Gastrocnemius medialis (tissue), 4 donors: ENCODE measurements around the gene ELF5. TPM values are rescaled to one million over a fixed set of nuclear protein-coding genes. Genes with fewer than 3 reads are reported as not detected.

Experiments
- ATAC-seq, 2 donors: fragments of 150-250 bp; one replicate each; pipeline ENCODE4 v1.9.1; 2016
- DNase-seq, 2 donors: peaks; one replicate each; pipeline ENCODE4 v3.0.0-alpha.2; 2019
- H3K27ac ChIP-seq, 4 donors: fragments of 200-600 bp; sonication (generic); 1 replicate in 1 of 4; 2 replicates in 3 of 4; pipeline ENCODE4 v1.5.1; 2016 to 2018; ENCODE audit warnings: mild to moderate bottlenecking in 2 of 4, moderate library complexity in 1 of 4
- H3K27me3 ChIP-seq, 3 donors: fragments of 200-600 bp; sonication (generic) in 2 of 3; 1 replicate in 1 of 3; 2 replicates in 2 of 3; pipeline versions ENCODE4 v1.5.1 to v1.6.0; 2016 to 2019; ENCODE audit warnings: mild to moderate bottlenecking in 1 of 3, moderate library complexity in 1 of 3
- H3K36me3 ChIP-seq, 2 donors: fragments of 200-600 bp; sonication (generic) in 1 of 2; one replicate each; pipeline ENCODE4 v1.5.1; 2017 to 2018
- H3K4me1 ChIP-seq, 2 donors: fragments of 200-600 bp; sonication (generic) in 1 of 2; one replicate each; pipeline ENCODE4 v1.5.1; 2016 to 2017; ENCODE audit warnings: mild to moderate bottlenecking in 2 of 2
- H3K4me3 ChIP-seq, 4 donors: fragments of 200-600 bp; sonication (generic) in 3 of 4; 1 replicate in 1 of 4; 2 replicates in 3 of 4; pipeline ENCODE4 v1.5.1; 2016 to 2019; ENCODE audit warnings: mild to moderate bottlenecking in 2 of 4
- H3K9me3 ChIP-seq, 3 donors: fragments of 200-600 bp; sonication (generic) in 2 of 3; 1 replicate in 1 of 3; 2 replicates in 2 of 3; pipeline ENCODE4 v1.5.1; 2016 to 2019
- POLR2A ChIP-seq, 2 donors: fragments of 450-650 bp; IDR thresholded peaks; one replicate each; pipeline ENCODE4 v1.6.1; 2017; ENCODE audit warnings: antibody characterized with exemption in 2 of 2, mild to moderate bottlenecking in 2 of 2, moderate library complexity in 2 of 2
- in situ Hi-C, 4 donors: fragments of 200-750 bp; cut with MboI; loops; one replicate each; pipeline versions ENCODE4 v1.15.0 to v1.8.0; 2017; ENCODE audit warnings: low sequenced_read_pairs in 4 of 4
- intact Hi-C: fragments of 100-400 bp; cut with DNase I; formaldehyde crosslinking; loops from one replicate; pipeline ENCODE4 v1.15.1; 2023; ENCODE audit warnings: low total_unique reads
- total RNA-seq, 4 donors: library from RNA; depleted of rRNA; stranded (reverse); fragments of >200 nt; gene quantifications; one replicate each; pipeline versions ENCODE4 v1.1.0 to v1.2.3, GENCODE V29; 2016
- TF ChIP-seq, protein P1 (sequence below), 5 experiments: fragments of 450-650 bp in 3 of 5; fragments of 200-600 bp in 2 of 5; sonication (generic) in 2 of 5; IDR thresholded peaks in 4 of 5; conservative IDR thresholded peaks in 1 of 5; 1 replicate in 4 of 5; 2 replicates in 1 of 5; pipeline ENCODE4 v1.5.1; 2016 to 2019; ENCODE audit warnings: antibody characterized with exemption in 5 of 5, mild to moderate bottlenecking in 3 of 5, moderate library complexity in 3 of 5

Gene ELF5
- total RNA-seq, 4 donors from 2014 or later = not detected

DNA sequence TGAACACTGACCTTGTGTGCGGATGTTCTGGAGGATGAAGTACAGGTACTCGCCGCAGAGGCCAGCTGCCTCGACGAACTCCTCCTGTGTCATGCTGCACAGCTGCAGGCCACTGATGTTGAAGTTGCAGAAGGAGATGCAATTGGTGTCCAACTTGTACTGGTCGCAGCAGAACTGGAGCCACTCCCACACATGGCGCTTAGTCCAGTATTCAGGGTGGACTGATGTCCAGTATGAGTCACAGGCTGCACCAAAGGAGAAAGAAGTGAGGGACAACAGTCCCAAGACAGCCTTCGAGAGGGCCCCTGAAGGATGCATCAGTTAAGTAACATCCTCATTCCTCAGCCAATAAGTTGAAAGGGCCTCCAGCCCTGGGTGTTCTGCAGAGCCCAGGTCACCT is 20.1 kb downstream of the ELF5 start:
- intact Hi-C loops (loop anchor here (5.0 kb wide), 4 partner anchors 76 to 496 kb away; no protein-coding TSS in a partner anchor), in situ Hi-C loops (loop anchor here (10.0 to 25.0 kb wide), 3 partner anchors 129 to 331 kb away; no protein-coding TSS in a partner anchor)
- Histone ChIP-seq H3K27me3 (no peaks in the 10 kb centered on the region), H3K4me1 (no peaks in the 10 kb centered on the region), H3K9me3 (no peaks in the 10 kb centered on the region), H3K4me3 (no peak overlapping the region), H3K27ac (no peak overlapping the region), H3K36me3 (no peaks in the 10 kb centered on the region)
- DNase-seq = no peak
- ATAC-seq = no peak
- TF ChIP-seq POLR2A (IDR thresholded peaks at IDR 0.05) = no peak

DNA sequence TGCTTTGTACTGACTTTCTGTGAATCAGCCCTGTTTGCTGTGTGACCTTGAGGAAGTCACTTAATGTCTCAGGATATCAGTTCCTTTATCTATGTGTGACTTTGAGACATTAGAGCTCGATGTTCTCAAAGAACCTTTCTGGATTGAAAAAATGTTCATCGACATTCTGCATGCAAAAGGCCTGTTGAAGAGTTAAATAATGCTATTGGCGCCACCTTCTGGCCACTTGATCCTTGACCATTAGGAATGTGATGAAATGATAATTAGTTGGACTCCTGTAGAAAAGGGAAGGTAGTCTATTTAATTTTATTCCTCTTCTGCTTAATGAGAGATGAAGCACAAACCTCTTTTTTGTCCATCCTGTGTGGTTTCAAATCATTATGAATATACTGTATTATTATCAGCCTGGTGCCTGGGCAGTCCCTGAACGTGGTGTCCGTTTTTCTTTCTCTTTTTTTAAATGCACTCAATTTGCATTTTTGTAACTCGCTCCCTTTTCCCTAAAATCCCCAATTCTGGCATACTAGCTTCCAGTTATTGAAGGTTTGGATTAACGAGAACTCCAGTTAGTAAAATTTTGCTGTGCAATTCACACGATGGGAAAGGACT is 20.7 kb downstream of the ELF5 start:
- Histone ChIP-seq H3K4me1 (no peaks in the 10 kb centered on the region), H3K9me3 (no peaks in the 10 kb centered on the region), H3K36me3 (no peaks in the 10 kb centered on the region), H3K4me3 (no peak overlapping the region), H3K27ac (no peak overlapping the region), H3K27me3 (no peaks in the 10 kb centered on the region)
- DNase-seq (peak in 1 of 2 donors; percentile 27), ATAC-seq (peak in 1 of 2 donors; percentile 56)
- in situ Hi-C loops = loop anchor here (10.0 to 25.0 kb wide), 3 partner anchors 128 to 331 kb away; no protein-coding TSS in a partner anchor
- TF ChIP-seq, protein P1, sequence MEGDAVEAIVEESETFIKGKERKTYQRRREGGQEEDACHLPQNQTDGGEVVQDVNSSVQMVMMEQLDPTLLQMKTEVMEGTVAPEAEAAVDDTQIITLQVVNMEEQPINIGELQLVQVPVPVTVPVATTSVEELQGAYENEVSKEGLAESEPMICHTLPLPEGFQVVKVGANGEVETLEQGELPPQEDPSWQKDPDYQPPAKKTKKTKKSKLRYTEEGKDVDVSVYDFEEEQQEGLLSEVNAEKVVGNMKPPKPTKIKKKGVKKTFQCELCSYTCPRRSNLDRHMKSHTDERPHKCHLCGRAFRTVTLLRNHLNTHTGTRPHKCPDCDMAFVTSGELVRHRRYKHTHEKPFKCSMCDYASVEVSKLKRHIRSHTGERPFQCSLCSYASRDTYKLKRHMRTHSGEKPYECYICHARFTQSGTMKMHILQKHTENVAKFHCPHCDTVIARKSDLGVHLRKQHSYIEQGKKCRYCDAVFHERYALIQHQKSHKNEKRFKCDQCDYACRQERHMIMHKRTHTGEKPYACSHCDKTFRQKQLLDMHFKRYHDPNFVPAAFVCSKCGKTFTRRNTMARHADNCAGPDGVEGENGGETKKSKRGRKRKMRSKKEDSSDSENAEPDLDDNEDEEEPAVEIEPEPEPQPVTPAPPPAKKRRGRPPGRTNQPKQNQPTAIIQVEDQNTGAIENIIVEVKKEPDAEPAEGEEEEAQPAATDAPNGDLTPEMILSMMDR (IDR thresholded peaks at IDR 0.05 in 4 of 5, conservative IDR thresholded peaks at IDR 0.05 in 1 of 5) = peak; percentile 26 to 69 (median 53)
- TF ChIP-seq POLR2A (IDR thresholded peaks at IDR 0.05) = no peak
- intact Hi-C loops = loop anchor here (5.0 kb wide), 4 partner anchors 76 to 496 kb away; no protein-coding TSS in a partner anchor

DNA sequence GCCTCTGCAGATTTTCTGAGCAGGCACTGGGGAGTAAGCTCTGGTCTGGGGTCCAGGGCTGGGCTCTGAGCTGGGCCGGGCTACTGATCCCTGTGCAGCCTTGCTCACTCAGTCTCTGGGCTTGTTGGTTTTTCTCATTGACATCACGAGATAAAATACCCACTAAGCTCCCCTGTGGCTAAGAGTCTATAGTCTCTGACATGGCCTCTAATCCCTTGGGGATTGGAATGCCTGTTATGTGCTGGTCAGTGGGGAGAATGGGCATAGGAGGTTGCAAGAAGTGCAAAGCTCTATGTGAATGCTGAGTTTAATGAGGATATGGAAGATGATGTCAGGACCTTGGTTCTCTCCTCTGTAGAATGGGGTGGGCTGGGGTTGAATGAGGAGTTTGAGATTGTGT is 23.3 kb downstream of the ELF5 start:
- H3K4me3 ChIP-seq = no peak overlapping the region
- H3K36me3 ChIP-seq = no peaks in the 10 kb centered on the region
- no peak for TF ChIP-seq POLR2A (IDR thresholded peaks at IDR 0.05)
- TF ChIP-seq, protein P1 (IDR thresholded peaks at IDR 0.05 in 4 of 5, conservative IDR thresholded peaks at IDR 0.05 in 1 of 5) = no peak
- in situ Hi-C loops = loop anchor here (10.0 to 25.0 kb wide), 3 partner anchors 126 to 328 kb away; no protein-coding TSS in a partner anchor
- ATAC-seq (no peak), DNase-seq (no peak)
- H3K27me3 ChIP-seq = no peaks in the 10 kb centered on the region
- intact Hi-C loops = loop anchor here (5.0 kb wide), 4 partner anchors 73 to 493 kb away; no protein-coding TSS in a partner anchor
- H3K4me1 ChIP-seq = no peaks in the 10 kb centered on the region
- no peaks in the 10 kb centered on the region for H3K9me3 ChIP-seq
- H3K27ac ChIP-seq = no peak overlapping the region

DNA sequence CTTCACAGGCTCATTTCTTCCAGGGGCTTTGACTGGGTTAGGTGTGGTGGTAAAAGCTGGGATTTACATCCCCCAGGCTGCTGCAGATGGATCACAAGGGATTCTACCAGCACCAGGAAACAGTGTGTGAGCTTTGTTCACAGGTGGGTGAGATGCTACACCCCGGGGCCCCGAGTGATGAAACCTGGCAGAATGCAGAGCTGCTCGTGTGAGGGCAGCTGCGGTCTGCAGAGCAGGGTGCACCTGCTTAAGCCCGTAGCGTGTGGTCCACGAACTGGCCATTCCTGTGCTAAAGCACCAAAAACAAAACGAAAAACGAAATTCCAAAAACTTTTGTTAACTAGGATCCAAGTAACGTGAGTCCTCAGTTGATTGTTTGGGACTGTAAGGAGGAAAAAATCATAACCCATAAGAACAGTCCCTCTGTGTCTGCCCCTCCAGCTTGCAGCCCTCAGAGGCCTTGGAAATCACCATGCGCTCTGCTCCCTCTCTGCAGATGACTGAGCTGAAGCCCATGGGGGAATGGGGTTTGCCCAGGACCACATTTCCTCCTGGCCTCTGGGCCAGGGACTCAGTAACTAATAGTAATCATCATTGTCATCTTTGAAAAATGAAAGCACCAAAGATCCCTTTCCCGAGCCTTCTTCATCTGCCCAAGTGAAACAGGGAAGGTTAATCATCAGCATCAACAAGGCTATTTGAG is 24.6 kb downstream of the ELF5 start:
- Histone ChIP-seq H3K9me3 (no peaks in the 10 kb centered on the region), H3K27me3 (no peaks in the 10 kb centered on the region), H3K27ac (no peak overlapping the region), H3K4me3 (no peak overlapping the region), H3K4me1 (no peaks in the 10 kb centered on the region), H3K36me3 (no peaks in the 10 kb centered on the region)
- no peak for DNase-seq
- intact Hi-C loops = no loop called here
- ATAC-seq = no peak
- in situ Hi-C loops = loop anchor here (10.0 to 25.0 kb wide), 3 partner anchors 114 to 327 kb away; no protein-coding TSS in a partner anchor
- TF ChIP-seq, protein P1 (IDR thresholded peaks at IDR 0.05 in 4 of 5, conservative IDR thresholded peaks at IDR 0.05 in 1 of 5) = no peak
- TF ChIP-seq POLR2A (IDR thresholded peaks at IDR 0.05) = no peak

DNA sequence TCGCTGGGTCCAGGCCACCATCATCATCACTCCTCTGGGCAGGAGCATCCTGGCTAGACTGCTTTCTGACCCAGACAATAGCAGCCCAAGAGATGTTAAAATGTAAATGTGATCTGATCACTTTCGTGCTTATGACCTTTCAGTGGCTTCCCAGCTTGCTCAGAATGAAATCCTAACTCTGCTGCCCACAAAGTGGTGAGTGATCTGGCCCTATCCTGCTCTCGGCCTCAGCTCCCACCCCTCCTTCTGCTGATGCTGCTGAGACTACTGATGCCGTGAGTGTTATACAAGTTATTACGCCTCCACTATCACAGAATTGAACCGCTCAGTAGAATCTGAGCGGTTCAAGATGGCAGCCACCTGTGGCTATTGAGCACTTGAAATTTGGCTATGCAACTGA is 26.2 kb downstream of the ELF5 start:
- in situ Hi-C loops = loop anchor here (10.0 to 25.0 kb wide), 3 partner anchors 113 to 325 kb away; no protein-coding TSS in a partner anchor
- ATAC-seq = no peak

More for the DNA sequence above, 26.2 kb downstream of the ELF5 start:
- DNase-seq = no peak
- intact Hi-C loops = no loop called here
- TF ChIP-seq POLR2A (IDR thresholded peaks at IDR 0.05) = no peak
- TF ChIP-seq, protein P1 (IDR thresholded peaks at IDR 0.05 in 4 of 5, conservative IDR thresholded peaks at IDR 0.05 in 1 of 5) = no peak
- H3K27me3 ChIP-seq = no peaks in the 10 kb centered on the region
- H3K36me3 ChIP-seq = no peaks in the 10 kb centered on the region
- H3K27ac ChIP-seq = no peak overlapping the region
- H3K4me1 ChIP-seq = no peaks in the 10 kb centered on the region
- H3K9me3 ChIP-seq = no peaks in the 10 kb centered on the region
- H3K4me3 ChIP-seq = no peak overlapping the region
